Upper lobe of left lung (tissue), 6 donors: ENCODE results near the gene PYROXD2. TPM values are rescaled to one million over a fixed set of nuclear protein-coding genes. Genes with fewer than 3 reads are reported as not detected.
A peak's percentile ranks its signal among the peaks of the same experiment; 100 is the strongest.

ENCODE experiments used
- ATAC-seq, 2 donors: fragments of 200-7000 bp; cut with Tn5 transposase; one replicate each; pipeline ENCODE4 v1.9.1; 2022; ENCODE audit warnings: mild to moderate bottlenecking in 2 of 2, moderate library complexity in 2 of 2; ENCODE audit not compliant: low FRiP score in 2 of 2
- DNase-seq, 2 donors: peaks; one replicate each; pipeline ENCODE4 v3.0.0-alpha.2; 2019 to 2020
- H3K27ac ChIP-seq, 4 donors: fragments of 200-600 bp; sonication (generic); one replicate each; pipeline ENCODE4 v1.5.1; 2016 to 2019
- H3K27me3 ChIP-seq, 4 donors: fragments of 200-600 bp; sonication (generic); one replicate each; pipeline ENCODE4 v1.5.1; 2017 to 2019
- H3K36me3 ChIP-seq, 4 donors: fragments of 200-600 bp; sonication (generic); one replicate each; pipeline ENCODE4 v1.5.1; 2016 to 2019
- H3K4me1 ChIP-seq, 4 donors: fragments of 200-600 bp; sonication (generic); one replicate each; pipeline ENCODE4 v1.5.1; 2018 to 2019
- H3K4me3 ChIP-seq, 4 donors: fragments of 200-600 bp; sonication (generic); one replicate each; pipeline ENCODE4 v1.5.1; 2017 to 2019; ENCODE audit warnings: mild to moderate bottlenecking in 2 of 4, moderate library complexity in 1 of 4
- H3K9me3 ChIP-seq, 4 donors: fragments of 200-600 bp; sonication (generic); one replicate each; pipeline ENCODE4 v1.5.1; 2018 to 2019
- EP300 ChIP-seq, 4 donors: sonication (generic); formaldehyde crosslinking; IDR thresholded peaks; one replicate each; pipeline ENCODE4 v1.5.1; 2017; ENCODE audit warnings: antibody characterized with exemption in 4 of 4, control low read depth in 2 of 4
- POLR2A ChIP-seq, 4 donors: fragments of 450-650 bp; IDR thresholded peaks; one replicate each; pipeline ENCODE4 v1.5.1; 2016 to 2017; ENCODE audit warnings: antibody characterized with exemption in 4 of 4, mild to moderate bottlenecking in 2 of 4
- POLR2AphosphoS5 ChIP-seq, 2 donors: sonication (generic); formaldehyde crosslinking; IDR thresholded peaks; one replicate each; pipeline ENCODE4 v1.5.1; 2017; ENCODE audit warnings: antibody characterized with exemption in 2 of 2
- WGBS, 2 donors: methylation state at CpG; one replicate each; pipeline ENCODE4 v1.1.5; 2017 to 2018; 5-methylcytosine and 5-hydroxymethylcytosine counted together
- small RNA-seq, 4 donors: library from RNA; depleted of rRNA; stranded (forward); fragments of <200 nt; gene quantifications; one replicate each; pipeline ENCODE3, GENCODE V24; 2016
- total RNA-seq, 6 donors: library from RNA; depleted of rRNA in 4 of 6; stranded (reverse); fragments of >200 nt in 4 of 6; gene quantifications; one replicate each; pipeline versions ENCODE4 v1.1.0 to v1.2.1, GENCODE V29; 2016 to 2021
- TF ChIP-seq, protein P1 (sequence below), 6 experiments: fragments of 450-650 bp in 4 of 6; fragments of 200-600 bp in 2 of 6; sonication (generic) in 2 of 6; IDR thresholded peaks; one replicate each; pipeline ENCODE4 v1.5.1; 2016 to 2019; ENCODE audit warnings: antibody characterized with exemption in 6 of 6
- donor health status: DM: no; HTN: no; CAD: no; lungs with moderate emphysema.
- donor health status: DM: no; HTN: yes; CAD: no; lungs with severe emphysema.

The PYROXD2 gene
- total RNA-seq, 6 donors from 2014 or later, result 6.5 to 29.3 (median 9.3) TPM

DNA sequence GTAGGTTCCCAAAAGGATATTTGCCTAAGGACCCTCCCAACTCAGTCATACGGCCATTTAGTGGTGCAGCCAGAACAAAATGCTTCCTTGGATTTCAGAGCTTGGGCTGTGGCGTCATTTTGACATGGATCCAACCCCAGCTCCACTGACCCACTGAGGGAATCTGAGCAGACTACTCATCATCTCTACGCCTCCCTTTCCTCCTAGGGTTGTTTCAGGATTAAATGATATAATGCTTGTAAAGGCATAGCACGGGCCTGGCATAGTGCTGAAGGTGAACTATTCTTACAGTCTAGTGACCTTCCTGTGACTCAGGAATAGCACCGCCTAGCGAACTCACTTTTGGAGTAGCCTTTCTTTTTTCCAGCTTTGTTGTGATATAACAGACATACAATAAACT lies 76.7 kb downstream of the PYROXD2 start:
- Histone ChIP-seq H3K27ac (no peak overlapping the region), H3K4me3 (no peak overlapping the region), H3K27me3 (no peaks in the 10 kb centered on the region), H3K4me1 (peaks cover 0 to 7% (median 3%) of the 10 kb centered on the region in 4 donors), H3K9me3 (no peaks in the 10 kb centered on the region), H3K36me3 (no peaks in the 10 kb centered on the region)
- ATAC-seq, result peak in 1 of 2 donors; percentile 91
- TF ChIP-seq, protein P1, sequence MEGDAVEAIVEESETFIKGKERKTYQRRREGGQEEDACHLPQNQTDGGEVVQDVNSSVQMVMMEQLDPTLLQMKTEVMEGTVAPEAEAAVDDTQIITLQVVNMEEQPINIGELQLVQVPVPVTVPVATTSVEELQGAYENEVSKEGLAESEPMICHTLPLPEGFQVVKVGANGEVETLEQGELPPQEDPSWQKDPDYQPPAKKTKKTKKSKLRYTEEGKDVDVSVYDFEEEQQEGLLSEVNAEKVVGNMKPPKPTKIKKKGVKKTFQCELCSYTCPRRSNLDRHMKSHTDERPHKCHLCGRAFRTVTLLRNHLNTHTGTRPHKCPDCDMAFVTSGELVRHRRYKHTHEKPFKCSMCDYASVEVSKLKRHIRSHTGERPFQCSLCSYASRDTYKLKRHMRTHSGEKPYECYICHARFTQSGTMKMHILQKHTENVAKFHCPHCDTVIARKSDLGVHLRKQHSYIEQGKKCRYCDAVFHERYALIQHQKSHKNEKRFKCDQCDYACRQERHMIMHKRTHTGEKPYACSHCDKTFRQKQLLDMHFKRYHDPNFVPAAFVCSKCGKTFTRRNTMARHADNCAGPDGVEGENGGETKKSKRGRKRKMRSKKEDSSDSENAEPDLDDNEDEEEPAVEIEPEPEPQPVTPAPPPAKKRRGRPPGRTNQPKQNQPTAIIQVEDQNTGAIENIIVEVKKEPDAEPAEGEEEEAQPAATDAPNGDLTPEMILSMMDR (IDR thresholded peaks at IDR 0.05), result no peak
- TF ChIP-seq POLR2AphosphoS5 (IDR thresholded peaks at IDR 0.05) (no peak), POLR2A (IDR thresholded peaks at IDR 0.05) (no peak), EP300 (IDR thresholded peaks at IDR 0.05) (no peak)
- WGBS, 2 donors, result 88 to 89% methylated on average over 6 of the region's 6 CpGs
- DNase-seq, result no peak

DNA sequence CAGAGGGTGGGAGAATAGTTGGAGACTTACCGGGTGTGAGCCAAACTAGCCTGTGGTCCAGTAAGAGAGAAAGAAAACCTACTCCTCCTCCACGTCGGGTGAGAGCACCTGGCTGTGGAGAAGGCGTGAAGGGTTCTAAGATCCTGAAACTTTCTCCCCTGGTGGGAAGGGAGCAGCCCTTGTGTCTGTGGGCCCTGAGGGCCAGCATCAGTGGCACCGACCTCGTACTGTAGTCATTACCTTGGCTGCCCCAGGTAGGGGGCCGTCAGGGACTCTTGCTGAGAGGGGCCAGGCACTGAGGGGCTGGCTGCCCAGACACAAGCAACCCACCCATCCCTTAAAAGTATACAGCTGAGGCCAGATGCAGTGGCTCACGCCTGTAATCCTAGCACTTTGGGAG lies 77.5 kb downstream of the PYROXD2 start:
- WGBS, 2 donors, result 86 to 94% methylated on average over 6 to 7 of the region's 8 CpGs
- no peak overlapping the region for H3K27ac ChIP-seq
- no peaks in the 10 kb centered on the region for H3K36me3 ChIP-seq
- no peaks in the 10 kb centered on the region for H3K27me3 ChIP-seq
- ATAC-seq (peak in 1 of 2 donors; percentile 11), DNase-seq (no peak)
- H3K4me1 ChIP-seq, result peaks cover 0 to 11% (median 8%) of the 10 kb centered on the region in 4 donors
- TF ChIP-seq POLR2A (IDR thresholded peaks at IDR 0.05) (no peak), POLR2AphosphoS5 (IDR thresholded peaks at IDR 0.05) (no peak), EP300 (IDR thresholded peaks at IDR 0.05) (no peak)
- TF ChIP-seq, protein P1 (IDR thresholded peaks at IDR 0.05), result no peak
- no peaks in the 10 kb centered on the region for H3K9me3 ChIP-seq
- H3K4me3 ChIP-seq, result no peak overlapping the region

Small RNA genes within 50 kb of the gene (small RNA-seq; reads per million reads assigned to genes)
- gene MIR4685, result 0.20 to 0.55 (median 0.27) reads per million in 4 donors

Other genes with a start within 250 kb of the PYROXD2 start
- 1 to 10 TPM; 3.9 to 6.8 (median 5.2) TPM for gene LOXL4, start 147.0 kb downstream of the PYROXD2 start, total RNA-seq
- 100 to 1,000 TPM in 2 of 6 donors, 10 to 100 TPM in 4; 45.8 to 103 (median 87.0) TPM for gene HPS1, start 31.8 kb upstream of the PYROXD2 start, total RNA-seq